WTC11 (cell line): ENCODE data around the gene TUSC2. TPM values are rescaled to one million over a fixed set of nuclear protein-coding genes. Genes with fewer than 3 reads are reported as not detected.

Source experiments
- ATAC-seq: fragments of 200-7000 bp; cut with Tn5 transposase; 2 replicates; pipeline ENCODE4 v1.10.0; 2021; ENCODE audit warnings: mild to moderate bottlenecking, moderate library complexity
- CTCF ChIA-PET: fragments of 300-600 bp; sonication (Branson Sonifier 250); formaldehyde crosslinking; loops from one replicate; lab custom pipeline; 2021; ENCODE audit warnings: antibody characterized with exemption; lab: Charles Lee
- POLR2A ChIA-PET: fragments of 350-600 bp; sonication (Branson Sonifier 250); formaldehyde crosslinking; loops from one replicate; lab custom pipeline; 2021; ENCODE audit warnings: antibody characterized with exemption; lab: Charles Lee
- DNase-seq: peaks from one replicate; pipeline ENCODE4 v3.0.0; 2021; ENCODE audit warnings: low spot score
- H3K27ac Mint-ChIP-seq: 2 replicates; pipeline ENCODE4 v1.8.0; 2021; ENCODE audit warnings: mixed read lengths
- H3K27me3 Mint-ChIP-seq: 2 replicates; pipeline ENCODE4 v1.8.0; 2021; ENCODE audit warnings: low read depth, mild to moderate bottlenecking, moderate library complexity, mixed read lengths
- H3K36me3 Mint-ChIP-seq: 2 replicates; pipeline ENCODE4 v1.8.0; 2021; ENCODE audit warnings: mixed read lengths
- H3K4me1 Mint-ChIP-seq: 2 replicates; pipeline ENCODE4 v1.8.0; 2022; ENCODE audit warnings: mixed read lengths
- H3K4me3 Mint-ChIP-seq: 2 replicates; pipeline ENCODE4 v1.8.0; 2021; ENCODE audit warnings: mild to moderate bottlenecking, moderate library complexity, mixed read lengths
- H3K9me3 Mint-ChIP-seq: 2 replicates; pipeline ENCODE4 v1.8.0; 2021; ENCODE audit warnings: mixed read lengths
- CBFB ChIP-seq: sonication (generic); formaldehyde crosslinking; IDR thresholded peaks from 2 replicates; pipeline ENCODE4 v1.8.1; 2022; ENCODE audit warnings: mild to moderate bottlenecking, low read depth, missing genetic modification reagents
- FOXJ3 ChIP-seq: sonication (generic); formaldehyde crosslinking; IDR thresholded peaks from 2 replicates; pipeline ENCODE4 v1.9.0; 2021; ENCODE audit warnings: missing genetic modification reagents, mild to moderate bottlenecking, borderline replicate concordance
- GABPB1 ChIP-seq: sonication (generic); formaldehyde crosslinking; IDR thresholded peaks from 2 replicates; pipeline ENCODE4 v1.8.1; 2023; ENCODE audit warnings: mild to moderate bottlenecking, missing genetic modification reagents
- HMGA2 ChIP-seq: fragments of 250-450 bp; sonication (Bioruptor Pico); IDR thresholded peaks from 2 replicates; pipeline ENCODE4 v1.4.0; 2021; ENCODE audit warnings: mild to moderate bottlenecking, moderate library complexity
- JAZF1 ChIP-seq: fragments of 250-450 bp; sonication (Bioruptor Pico); IDR thresholded peaks from 2 replicates; pipeline ENCODE4 v1.9.0; 2021; ENCODE audit warnings: moderate library complexity, mild to moderate bottlenecking, inconsistent platforms
- NR2C2 ChIP-seq: sonication (generic); formaldehyde crosslinking; IDR thresholded peaks from 2 replicates; pipeline ENCODE4 v1.8.0; 2022; ENCODE audit warnings: mild to moderate bottlenecking, missing genetic modification reagents
- NR3C1 ChIP-seq: sonication (generic); formaldehyde crosslinking; conservative IDR thresholded peaks from 2 replicates; pipeline ENCODE4 v1.8.1; 2023; ENCODE audit warnings: low read depth, mild to moderate bottlenecking, missing genetic modification reagents
- PRRX2 ChIP-seq: fragments of 250-450 bp; sonication (Bioruptor Pico); IDR thresholded peaks from 2 replicates; pipeline ENCODE4 v1.8.0; 2021; ENCODE audit warnings: mild to moderate bottlenecking
- RELA ChIP-seq: sonication (generic); formaldehyde crosslinking; IDR thresholded peaks from 2 replicates; pipeline ENCODE4 v1.8.1; 2022; ENCODE audit warnings: missing genetic modification reagents, mild to moderate bottlenecking, borderline replicate concordance
- TP53 ChIP-seq: sonication (generic); formaldehyde crosslinking; IDR thresholded peaks from 2 replicates; pipeline ENCODE4 v1.8.1; 2023; ENCODE audit warnings: mild to moderate bottlenecking, missing genetic modification reagents
- ZNF416 ChIP-seq: fragments of 250-450 bp; sonication (Bioruptor Pico); IDR thresholded peaks from 2 replicates; pipeline ENCODE4 v1.9.0; 2021; ENCODE audit warnings: mild to moderate bottlenecking, inconsistent platforms
- total RNA-seq: library from RNA; stranded (reverse); gene quantifications from 3 replicates; pipeline ENCODE4 v1.2.3, GENCODE V29; 2021
- TF ChIP-seq, protein P1 (sequence below): sonication (generic); formaldehyde crosslinking; IDR thresholded peaks from 2 replicates; pipeline ENCODE4 v1.8.0; 2023; ENCODE audit warnings: missing genetic modification reagents, mild to moderate bottlenecking, borderline replicate concordance
- TF ChIP-seq, protein P2 (sequence below): sonication (generic); formaldehyde crosslinking; IDR thresholded peaks from 2 replicates; pipeline ENCODE4 v1.8.1; 2023; ENCODE audit warnings: mild to moderate bottlenecking, moderate library complexity, missing genetic modification reagents
- TF ChIP-seq, protein P3 (sequence below): sonication (generic); formaldehyde crosslinking; IDR thresholded peaks from 2 replicates; pipeline ENCODE4 v1.8.0; 2022; ENCODE audit warnings: mild to moderate bottlenecking, missing genetic modification reagents
- TF ChIP-seq, protein P4 (sequence below): fragments of 250-450 bp; sonication (Bioruptor Pico); IDR thresholded peaks from 2 replicates; pipeline ENCODE4 v1.9.0; 2021; ENCODE audit warnings: moderate library complexity, mild to moderate bottlenecking, inconsistent platforms, borderline replicate concordance
- TF ChIP-seq, protein P5 (sequence below): fragments of 250-450 bp; sonication (Bioruptor Pico); IDR thresholded peaks from 2 replicates; pipeline ENCODE4 v1.9.0; 2021; ENCODE audit warnings: mild to moderate bottlenecking
- TF ChIP-seq, protein P6 (sequence below): fragments of 250-450 bp; sonication (Bioruptor Pico); conservative IDR thresholded peaks from 2 replicates; pipeline ENCODE4 v1.9.0; 2021; ENCODE audit warnings: mild to moderate bottlenecking
- TF ChIP-seq, protein P7 (sequence below): fragments of 200-600 bp; IDR thresholded peaks from 2 replicates; pipeline ENCODE4 v1.8.0; 2022; ENCODE audit warnings: antibody characterized with exemption

The TUSC2 gene
- total RNA-seq, 1 experiment from 2014 or later: 41.1 TPM

DNA sequence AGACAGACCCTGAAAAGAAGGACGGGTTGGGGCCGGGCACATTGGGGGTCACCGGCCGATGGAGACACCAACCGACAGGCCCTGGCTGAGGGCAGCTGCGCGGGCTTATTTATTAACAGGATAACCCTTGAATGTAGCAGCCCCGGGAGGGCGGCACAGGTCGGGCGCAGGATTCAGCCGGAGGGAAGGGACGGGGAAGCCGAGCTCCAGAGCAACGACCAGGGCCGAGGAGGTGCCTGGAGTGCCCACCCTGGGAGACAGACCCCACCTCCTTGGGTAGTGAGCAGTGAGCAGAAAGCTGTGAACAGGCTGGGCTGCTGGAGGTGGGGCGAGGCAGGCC is 51.3 kb downstream of the TUSC2 start:
- no peak for ATAC-seq
- no peaks in the 10 kb centered on the region for H3K9me3 Mint-ChIP-seq
- CTCF ChIA-PET: interaction anchor here (0.7 to 12.5 kb wide), 5 partner anchors 12 to 83 kb away, joined by 3 to 145 read pairs (median 55); partner anchors contain the start of genes GNAT1, HYAL3 and NAA80
- H3K36me3 Mint-ChIP-seq: no peaks in the 10 kb centered on the region
- H3K4me1 Mint-ChIP-seq: peaks cover 21% of the 10 kb centered on the region
- TF ChIP-seq GABPB1 (CRISPR knock-in tag) (no peak), JAZF1 (no peak), ZNF416 (CRISPR knock-in tag) (no peak), NR2C2 (CRISPR knock-in tag) (no peak), RELA (CRISPR knock-in tag) (no peak), HMGA2 (CRISPR knock-in tag) (no peak), CBFB (CRISPR knock-in tag) (no peak), FOXJ3 (CRISPR knock-in tag) (no peak), PRRX2 (no peak), TP53 (CRISPR knock-in tag) (no peak), NR3C1 (CRISPR knock-in tag) (no peak)
- TF ChIP-seq, protein P1, sequence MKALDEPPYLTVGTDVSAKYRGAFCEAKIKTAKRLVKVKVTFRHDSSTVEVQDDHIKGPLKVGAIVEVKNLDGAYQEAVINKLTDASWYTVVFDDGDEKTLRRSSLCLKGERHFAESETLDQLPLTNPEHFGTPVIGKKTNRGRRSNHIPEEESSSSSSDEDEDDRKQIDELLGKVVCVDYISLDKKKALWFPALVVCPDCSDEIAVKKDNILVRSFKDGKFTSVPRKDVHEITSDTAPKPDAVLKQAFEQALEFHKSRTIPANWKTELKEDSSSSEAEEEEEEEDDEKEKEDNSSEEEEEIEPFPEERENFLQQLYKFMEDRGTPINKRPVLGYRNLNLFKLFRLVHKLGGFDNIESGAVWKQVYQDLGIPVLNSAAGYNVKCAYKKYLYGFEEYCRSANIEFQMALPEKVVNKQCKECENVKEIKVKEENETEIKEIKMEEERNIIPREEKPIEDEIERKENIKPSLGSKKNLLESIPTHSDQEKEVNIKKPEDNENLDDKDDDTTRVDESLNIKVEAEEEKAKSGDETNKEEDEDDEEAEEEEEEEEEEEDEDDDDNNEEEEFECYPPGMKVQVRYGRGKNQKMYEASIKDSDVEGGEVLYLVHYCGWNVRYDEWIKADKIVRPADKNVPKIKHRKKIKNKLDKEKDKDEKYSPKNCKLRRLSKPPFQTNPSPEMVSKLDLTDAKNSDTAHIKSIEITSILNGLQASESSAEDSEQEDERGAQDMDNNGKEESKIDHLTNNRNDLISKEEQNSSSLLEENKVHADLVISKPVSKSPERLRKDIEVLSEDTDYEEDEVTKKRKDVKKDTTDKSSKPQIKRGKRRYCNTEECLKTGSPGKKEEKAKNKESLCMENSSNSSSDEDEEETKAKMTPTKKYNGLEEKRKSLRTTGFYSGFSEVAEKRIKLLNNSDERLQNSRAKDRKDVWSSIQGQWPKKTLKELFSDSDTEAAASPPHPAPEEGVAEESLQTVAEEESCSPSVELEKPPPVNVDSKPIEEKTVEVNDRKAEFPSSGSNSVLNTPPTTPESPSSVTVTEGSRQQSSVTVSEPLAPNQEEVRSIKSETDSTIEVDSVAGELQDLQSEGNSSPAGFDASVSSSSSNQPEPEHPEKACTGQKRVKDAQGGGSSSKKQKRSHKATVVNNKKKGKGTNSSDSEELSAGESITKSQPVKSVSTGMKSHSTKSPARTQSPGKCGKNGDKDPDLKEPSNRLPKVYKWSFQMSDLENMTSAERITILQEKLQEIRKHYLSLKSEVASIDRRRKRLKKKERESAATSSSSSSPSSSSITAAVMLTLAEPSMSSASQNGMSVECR (CRISPR knock-in tag): no peak
- TF ChIP-seq, protein P2, sequence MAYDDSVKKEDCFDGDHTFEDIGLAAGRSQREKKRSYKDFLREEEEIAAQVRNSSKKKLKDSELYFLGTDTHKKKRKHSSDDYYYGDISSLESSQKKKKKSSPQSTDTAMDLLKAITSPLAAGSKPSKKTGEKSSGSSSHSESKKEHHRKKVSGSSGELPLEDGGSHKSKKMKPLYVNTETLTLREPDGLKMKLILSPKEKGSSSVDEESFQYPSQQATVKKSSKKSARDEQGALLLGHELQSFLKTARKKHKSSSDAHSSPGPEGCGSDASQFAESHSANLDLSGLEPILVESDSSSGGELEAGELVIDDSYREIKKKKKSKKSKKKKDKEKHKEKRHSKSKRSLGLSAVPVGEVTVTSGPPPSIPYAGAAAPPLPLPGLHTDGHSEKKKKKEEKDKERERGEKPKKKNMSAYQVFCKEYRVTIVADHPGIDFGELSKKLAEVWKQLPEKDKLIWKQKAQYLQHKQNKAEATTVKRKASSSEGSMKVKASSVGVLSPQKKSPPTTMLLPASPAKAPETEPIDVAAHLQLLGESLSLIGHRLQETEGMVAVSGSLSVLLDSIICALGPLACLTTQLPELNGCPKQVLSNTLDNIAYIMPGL (CRISPR knock-in tag): no peak
- TF ChIP-seq, protein P3, sequence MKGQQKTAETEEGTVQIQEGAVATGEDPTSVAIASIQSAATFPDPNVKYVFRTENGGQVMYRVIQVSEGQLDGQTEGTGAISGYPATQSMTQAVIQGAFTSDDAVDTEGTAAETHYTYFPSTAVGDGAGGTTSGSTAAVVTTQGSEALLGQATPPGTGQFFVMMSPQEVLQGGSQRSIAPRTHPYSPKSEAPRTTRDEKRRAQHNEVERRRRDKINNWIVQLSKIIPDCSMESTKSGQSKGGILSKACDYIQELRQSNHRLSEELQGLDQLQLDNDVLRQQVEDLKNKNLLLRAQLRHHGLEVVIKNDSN (CRISPR knock-in tag): no peak
- TF ChIP-seq, protein P4, sequence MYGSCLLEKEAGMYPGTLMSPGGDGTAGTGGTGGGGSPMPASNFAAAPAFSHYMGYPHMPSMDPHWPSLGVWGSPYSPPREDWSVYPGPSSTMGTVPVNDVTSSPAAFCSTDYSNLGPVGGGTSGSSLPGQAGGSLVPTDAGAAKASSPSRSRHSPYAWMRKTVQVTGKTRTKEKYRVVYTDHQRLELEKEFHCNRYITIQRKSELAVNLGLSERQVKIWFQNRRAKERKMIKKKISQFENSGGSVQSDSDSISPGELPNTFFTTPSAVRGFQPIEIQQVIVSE (CRISPR knock-in tag): no peak
- TF ChIP-seq, protein P5, sequence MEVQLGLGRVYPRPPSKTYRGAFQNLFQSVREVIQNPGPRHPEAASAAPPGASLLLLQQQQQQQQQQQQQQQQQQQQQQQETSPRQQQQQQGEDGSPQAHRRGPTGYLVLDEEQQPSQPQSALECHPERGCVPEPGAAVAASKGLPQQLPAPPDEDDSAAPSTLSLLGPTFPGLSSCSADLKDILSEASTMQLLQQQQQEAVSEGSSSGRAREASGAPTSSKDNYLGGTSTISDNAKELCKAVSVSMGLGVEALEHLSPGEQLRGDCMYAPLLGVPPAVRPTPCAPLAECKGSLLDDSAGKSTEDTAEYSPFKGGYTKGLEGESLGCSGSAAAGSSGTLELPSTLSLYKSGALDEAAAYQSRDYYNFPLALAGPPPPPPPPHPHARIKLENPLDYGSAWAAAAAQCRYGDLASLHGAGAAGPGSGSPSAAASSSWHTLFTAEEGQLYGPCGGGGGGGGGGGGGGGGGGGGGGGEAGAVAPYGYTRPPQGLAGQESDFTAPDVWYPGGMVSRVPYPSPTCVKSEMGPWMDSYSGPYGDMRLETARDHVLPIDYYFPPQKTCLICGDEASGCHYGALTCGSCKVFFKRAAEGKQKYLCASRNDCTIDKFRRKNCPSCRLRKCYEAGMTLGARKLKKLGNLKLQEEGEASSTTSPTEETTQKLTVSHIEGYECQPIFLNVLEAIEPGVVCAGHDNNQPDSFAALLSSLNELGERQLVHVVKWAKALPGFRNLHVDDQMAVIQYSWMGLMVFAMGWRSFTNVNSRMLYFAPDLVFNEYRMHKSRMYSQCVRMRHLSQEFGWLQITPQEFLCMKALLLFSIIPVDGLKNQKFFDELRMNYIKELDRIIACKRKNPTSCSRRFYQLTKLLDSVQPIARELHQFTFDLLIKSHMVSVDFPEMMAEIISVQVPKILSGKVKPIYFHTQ (CRISPR knock-in tag): no peak
- TF ChIP-seq, protein P6, sequence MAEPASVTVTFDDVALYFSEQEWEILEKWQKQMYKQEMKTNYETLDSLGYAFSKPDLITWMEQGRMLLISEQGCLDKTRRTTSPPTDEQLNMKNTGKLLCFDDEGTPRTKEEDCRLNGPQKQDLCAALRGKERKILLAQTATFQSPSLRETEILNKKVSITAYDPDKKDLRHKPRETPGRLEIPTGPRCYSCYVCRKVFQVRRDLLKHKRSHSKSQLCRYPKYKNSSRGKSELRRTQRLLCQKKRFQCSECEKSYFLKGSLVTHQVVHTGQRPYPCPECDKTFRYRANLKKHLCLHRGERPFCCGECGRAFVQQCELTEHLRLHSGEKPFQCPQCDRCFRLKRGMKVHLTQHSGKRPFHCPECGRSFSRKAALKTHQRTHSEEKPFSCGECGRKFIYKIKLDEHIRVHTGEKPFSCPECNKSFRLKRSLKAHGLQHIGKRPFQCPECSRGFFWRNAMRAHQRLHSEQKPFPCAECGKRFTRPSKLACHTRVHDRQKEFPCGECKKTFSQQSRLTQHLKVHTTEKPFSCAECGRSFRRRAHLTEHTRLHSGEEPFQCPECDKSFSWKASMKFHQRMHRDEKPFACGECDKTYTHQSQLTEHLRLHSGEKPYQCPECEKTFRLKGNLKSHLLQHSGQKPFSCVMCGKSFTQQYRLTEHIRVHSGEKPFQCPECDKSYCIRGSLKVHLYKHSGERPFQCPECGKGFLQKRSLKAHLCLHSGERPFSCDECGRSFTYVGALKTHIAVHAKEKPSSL (CRISPR knock-in tag): no peak
- TF ChIP-seq, protein P7, sequence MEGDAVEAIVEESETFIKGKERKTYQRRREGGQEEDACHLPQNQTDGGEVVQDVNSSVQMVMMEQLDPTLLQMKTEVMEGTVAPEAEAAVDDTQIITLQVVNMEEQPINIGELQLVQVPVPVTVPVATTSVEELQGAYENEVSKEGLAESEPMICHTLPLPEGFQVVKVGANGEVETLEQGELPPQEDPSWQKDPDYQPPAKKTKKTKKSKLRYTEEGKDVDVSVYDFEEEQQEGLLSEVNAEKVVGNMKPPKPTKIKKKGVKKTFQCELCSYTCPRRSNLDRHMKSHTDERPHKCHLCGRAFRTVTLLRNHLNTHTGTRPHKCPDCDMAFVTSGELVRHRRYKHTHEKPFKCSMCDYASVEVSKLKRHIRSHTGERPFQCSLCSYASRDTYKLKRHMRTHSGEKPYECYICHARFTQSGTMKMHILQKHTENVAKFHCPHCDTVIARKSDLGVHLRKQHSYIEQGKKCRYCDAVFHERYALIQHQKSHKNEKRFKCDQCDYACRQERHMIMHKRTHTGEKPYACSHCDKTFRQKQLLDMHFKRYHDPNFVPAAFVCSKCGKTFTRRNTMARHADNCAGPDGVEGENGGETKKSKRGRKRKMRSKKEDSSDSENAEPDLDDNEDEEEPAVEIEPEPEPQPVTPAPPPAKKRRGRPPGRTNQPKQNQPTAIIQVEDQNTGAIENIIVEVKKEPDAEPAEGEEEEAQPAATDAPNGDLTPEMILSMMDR: no peak
- H3K27me3 Mint-ChIP-seq: peaks cover 64% of the 10 kb centered on the region
- H3K27ac Mint-ChIP-seq: no peak overlapping the region
- no peak for DNase-seq
- H3K4me3 Mint-ChIP-seq: no peak overlapping the region
- POLR2A ChIA-PET: interaction anchor here (1.4 to 1.5 kb wide), 2 partner anchors 17 to 82 kb away, joined by 3 to 5 read pairs; no protein-coding TSS in a partner anchor
